ENCODE results near the gene SUCLG2.

Gene SUCLG2

GRCh38 chr3:67601919-67602608, 52.3 kb downstream of the SUCLG2 start:
- Histone ChIP-seq H3K27ac (ENCODE audit: low read depth, low read length, poor library complexity, severe bottlenecking) (no peak overlapping the region), H4K20me1 (ENCODE audit: insufficient read depth, low read length) (no peaks in the 10 kb centered on the region), H3K4me2 (ENCODE audit: low read length) (no peak overlapping the region), H3K27me3 (ENCODE audit: insufficient read depth, low read length) (no peaks in the 10 kb centered on the region), H3K9ac (ENCODE audit: low read length) (no peak overlapping the region), H3K4me3 (ENCODE audit: low read depth, low read length, poor library complexity, severe bottlenecking) (no peak overlapping the region), H2AFZ (ENCODE audit: low read length) (no peak overlapping the region), H3K9me2 (ENCODE audit: low read depth, low read length) (no peaks in the 10 kb centered on the region), H3F3A (ENCODE audit: insufficient read depth, low read length) (no peaks in the 10 kb centered on the region), H3K9me3 (ENCODE audit: low read length) (no peaks in the 10 kb centered on the region), H3K4me1 (ENCODE audit: insufficient read depth, low read length, severe bottlenecking) (no peaks in the 10 kb centered on the region), H3K79me2 (ENCODE audit: insufficient read depth, low read length) (no peaks in the 10 kb centered on the region), H3K36me3 (ENCODE audit: insufficient read depth, low read length) (peaks cover 40% of the 10 kb centered on the region; the same call in 1 of the 2 replicates)
- TF ChIP-seq CTCF (IDR thresholded peaks at IDR 0.05; ENCODE audit: low read length) = no peak
- no peak for TF ChIP-seq EZH2 (IDR thresholded peaks at IDR 0.05; ENCODE audit: borderline replicate concordance, low read length)

GRCh38 chr3:67601385-67601784, 53.0 kb downstream of the SUCLG2 start:
- H4K20me1 ChIP-seq (ENCODE audit: insufficient read depth, low read length) = no peaks in the 10 kb centered on the region
- H3K9ac ChIP-seq (ENCODE audit: low read length) = no peak overlapping the region
- H3K9me3 ChIP-seq (ENCODE audit: low read length) = no peaks in the 10 kb centered on the region
- H3F3A ChIP-seq (ENCODE audit: insufficient read depth, low read length) = no peaks in the 10 kb centered on the region
- no peaks in the 10 kb centered on the region for H3K4me1 ChIP-seq (ENCODE audit: insufficient read depth, low read length, severe bottlenecking)
- TF ChIP-seq CTCF (IDR thresholded peaks at IDR 0.05; ENCODE audit: low read length) (no peak), EZH2 (IDR thresholded peaks at IDR 0.05; ENCODE audit: borderline replicate concordance, low read length) (no peak)
- peaks cover 40% of the 10 kb centered on the region; the same call in 1 of the 2 replicates for H3K36me3 ChIP-seq (ENCODE audit: insufficient read depth, low read length)
- no peaks in the 10 kb centered on the region for H3K27me3 ChIP-seq (ENCODE audit: insufficient read depth, low read length)
- no peak overlapping the region for H3K27ac ChIP-seq (ENCODE audit: low read depth, low read length, poor library complexity, severe bottlenecking)
- no peaks in the 10 kb centered on the region for H3K79me2 ChIP-seq (ENCODE audit: insufficient read depth, low read length)
- no peak overlapping the region for H3K4me2 ChIP-seq (ENCODE audit: low read length)
- no peaks in the 10 kb centered on the region for H3K9me2 ChIP-seq (ENCODE audit: low read depth, low read length)
- no peak overlapping the region for H3K4me3 ChIP-seq (ENCODE audit: low read depth, low read length, poor library complexity, severe bottlenecking)
- H2AFZ ChIP-seq (ENCODE audit: low read length) = no peak overlapping the region

DNA sequence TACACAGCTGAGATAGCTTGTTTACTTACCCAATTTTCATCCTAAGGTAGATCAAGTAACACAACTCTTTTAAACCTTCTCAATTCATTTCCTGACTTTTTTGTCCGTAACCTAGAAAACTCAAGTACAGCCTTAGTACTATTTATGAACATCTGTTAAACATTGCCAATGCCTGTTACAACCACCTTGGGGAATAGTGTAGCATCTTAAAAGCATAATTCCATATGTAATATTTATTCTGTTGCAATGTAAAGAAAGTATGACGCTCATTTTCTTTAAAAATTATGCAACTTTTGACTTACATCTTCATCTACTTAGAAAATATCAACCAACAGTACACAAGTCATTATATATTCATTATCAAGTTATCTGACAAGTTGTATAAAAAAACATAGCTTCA, 54.6 kb downstream of the SUCLG2 start:
- H3K36me3 ChIP-seq (ENCODE audit: insufficient read depth, low read length) = peaks cover 28% of the 10 kb centered on the region; the same call in 1 of the 2 replicates
- H3K9me2 ChIP-seq (ENCODE audit: low read depth, low read length) = no peaks in the 10 kb centered on the region
- H2AFZ ChIP-seq (ENCODE audit: low read length) = no peak overlapping the region
- H3K9me3 ChIP-seq (ENCODE audit: low read length) = no peaks in the 10 kb centered on the region
- no peak overlapping the region for H3K27ac ChIP-seq (ENCODE audit: low read depth, low read length, poor library complexity, severe bottlenecking)
- no peaks in the 10 kb centered on the region for H3K27me3 ChIP-seq (ENCODE audit: insufficient read depth, low read length)
- no peaks in the 10 kb centered on the region for H3K79me2 ChIP-seq (ENCODE audit: insufficient read depth, low read length)
- TF ChIP-seq EZH2 (IDR thresholded peaks at IDR 0.05; ENCODE audit: borderline replicate concordance, low read length) (no peak), CTCF (IDR thresholded peaks at IDR 0.05; ENCODE audit: low read length) (no peak)
- no peaks in the 10 kb centered on the region for H3K4me1 ChIP-seq (ENCODE audit: insufficient read depth, low read length, severe bottlenecking)
- no peak overlapping the region for H3K4me3 ChIP-seq (ENCODE audit: low read depth, low read length, poor library complexity, severe bottlenecking)
- no peak overlapping the region for H3K9ac ChIP-seq (ENCODE audit: low read length)
- no peaks in the 10 kb centered on the region for H4K20me1 ChIP-seq (ENCODE audit: insufficient read depth, low read length)
- no peak overlapping the region for H3K4me2 ChIP-seq (ENCODE audit: low read length)
- H3F3A ChIP-seq (ENCODE audit: insufficient read depth, low read length) = no peaks in the 10 kb centered on the region

Data from OCI-LY1 (cell line).